CMK (cell line): Measurements from ENCODE around the gene MEDAG.

Experiments
- DNase-seq: peaks from one replicate; pipeline ENCODE4 v3.0.0-alpha.2; 2010; ENCODE audit warnings: low read depth

Gene MEDAG

DNA sequence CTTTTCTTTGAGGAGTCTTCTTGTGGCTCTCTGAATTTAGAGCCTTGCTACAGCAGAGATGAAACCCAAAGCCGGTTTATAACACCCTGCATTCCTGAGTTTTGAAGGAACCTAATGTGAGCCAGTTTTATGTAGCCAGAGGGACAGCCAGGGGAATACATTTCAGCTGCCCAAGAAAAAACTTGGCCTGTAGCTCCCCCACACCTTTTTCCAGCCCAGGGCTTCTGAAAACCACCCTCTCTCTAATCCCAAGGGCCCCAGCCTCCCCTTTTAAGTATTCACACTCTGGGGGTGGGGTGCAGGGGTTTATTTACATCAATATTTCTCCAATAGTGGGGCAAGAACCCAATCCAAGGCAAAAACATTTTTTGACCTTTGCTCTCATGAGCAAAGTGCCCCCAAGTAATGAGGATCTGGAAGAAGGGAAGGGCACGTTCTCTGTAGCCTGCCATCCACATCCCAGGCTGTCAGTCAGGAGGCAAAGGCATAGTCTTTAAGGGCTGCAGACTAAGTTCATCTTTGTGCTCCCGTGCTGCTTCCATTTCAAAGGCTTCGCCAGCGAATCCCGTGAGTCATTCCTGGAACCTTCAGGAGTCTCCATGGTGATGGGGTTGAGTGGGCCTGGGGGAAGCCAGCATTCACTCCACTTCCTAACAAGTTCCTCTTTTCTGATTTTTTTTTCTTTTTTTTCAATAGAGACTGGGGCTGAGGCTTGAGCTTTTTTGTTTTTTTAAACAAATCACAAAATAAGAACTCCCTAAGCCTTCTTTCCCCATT lies 33.2 kb upstream of the MEDAG start:
- no peak for DNase-seq

DNA sequence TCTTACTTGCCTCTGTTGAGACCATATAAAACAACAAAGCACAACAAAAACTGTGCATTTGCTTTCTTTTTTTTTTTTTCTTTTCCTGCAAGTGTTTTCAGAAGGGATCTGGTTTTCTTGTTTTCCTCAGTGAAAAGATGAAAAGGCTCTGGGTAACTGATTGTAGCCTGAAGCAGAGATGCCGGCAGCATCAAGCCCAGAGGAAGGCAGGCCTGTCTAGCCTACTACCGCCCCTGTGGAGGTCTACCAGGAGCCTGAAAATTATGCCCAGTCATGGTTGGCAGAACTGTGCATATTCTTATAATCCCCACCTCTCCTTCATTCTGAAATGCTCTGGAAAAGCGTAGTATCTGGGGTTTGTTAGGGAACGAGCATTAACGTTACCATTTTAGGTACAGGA lies 32.6 kb upstream of the MEDAG start:
- no peak for DNase-seq

DNA sequence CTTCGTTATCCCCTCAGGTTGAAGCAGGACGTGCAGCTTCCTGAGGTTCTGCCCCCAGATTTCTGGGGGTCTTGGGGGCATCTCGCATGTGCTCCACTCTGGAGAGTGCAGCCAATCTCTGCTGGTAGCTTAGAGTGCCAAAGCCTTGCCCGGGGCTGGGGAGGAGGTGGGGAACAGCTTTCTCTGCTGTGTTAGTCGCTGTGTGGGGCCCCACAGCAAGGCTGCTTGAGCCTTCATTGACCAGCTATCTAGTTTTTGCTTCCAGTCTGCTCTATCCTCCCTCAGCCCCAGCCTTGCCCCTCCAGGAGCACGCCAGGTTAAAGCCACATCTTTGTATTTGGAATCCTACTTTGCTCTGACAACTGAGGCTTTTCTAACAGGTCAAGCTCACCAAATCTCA lies 32.0 kb upstream of the MEDAG start:
- no peak for DNase-seq

DNA sequence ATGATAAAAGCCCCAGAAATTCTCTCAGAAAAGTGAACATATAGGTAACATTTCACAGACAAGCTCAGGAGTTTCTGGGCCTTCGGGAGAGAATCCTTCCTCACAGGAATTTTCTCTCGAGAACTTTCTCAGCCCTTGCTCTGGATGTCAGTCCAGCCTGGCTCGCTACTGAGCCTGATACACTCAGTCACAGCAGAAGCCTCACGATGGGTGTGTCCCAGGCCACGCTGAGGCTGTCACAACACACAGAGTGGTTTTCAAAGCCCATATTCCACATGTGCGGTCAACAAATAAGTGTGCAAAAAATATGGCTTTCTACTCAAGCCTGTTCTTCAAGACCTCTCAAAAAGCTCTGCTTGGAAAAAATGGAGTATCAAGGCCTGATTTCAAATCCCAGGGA lies 31.5 kb upstream of the MEDAG start:
- no peak for DNase-seq

DNA sequence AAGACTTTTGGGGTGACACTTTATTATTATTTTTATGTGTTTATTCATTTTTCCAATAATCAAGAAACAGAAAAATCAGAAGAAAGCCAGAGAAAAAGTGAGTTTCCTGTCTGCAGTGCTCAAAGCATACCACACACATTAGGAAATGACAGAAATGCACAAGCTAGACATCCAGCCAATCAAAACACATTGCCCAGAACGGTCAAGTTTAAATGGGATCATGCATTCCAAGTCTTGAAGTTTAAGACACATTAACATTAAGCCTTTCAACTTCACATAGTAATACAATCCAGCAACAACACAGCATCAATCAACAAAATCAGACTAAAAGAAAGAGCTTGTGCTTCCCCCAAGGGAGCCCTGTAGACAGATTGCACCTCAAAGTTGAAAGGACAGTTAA lies 28.7 kb upstream of the MEDAG start:
- no peak for DNase-seq

DNA sequence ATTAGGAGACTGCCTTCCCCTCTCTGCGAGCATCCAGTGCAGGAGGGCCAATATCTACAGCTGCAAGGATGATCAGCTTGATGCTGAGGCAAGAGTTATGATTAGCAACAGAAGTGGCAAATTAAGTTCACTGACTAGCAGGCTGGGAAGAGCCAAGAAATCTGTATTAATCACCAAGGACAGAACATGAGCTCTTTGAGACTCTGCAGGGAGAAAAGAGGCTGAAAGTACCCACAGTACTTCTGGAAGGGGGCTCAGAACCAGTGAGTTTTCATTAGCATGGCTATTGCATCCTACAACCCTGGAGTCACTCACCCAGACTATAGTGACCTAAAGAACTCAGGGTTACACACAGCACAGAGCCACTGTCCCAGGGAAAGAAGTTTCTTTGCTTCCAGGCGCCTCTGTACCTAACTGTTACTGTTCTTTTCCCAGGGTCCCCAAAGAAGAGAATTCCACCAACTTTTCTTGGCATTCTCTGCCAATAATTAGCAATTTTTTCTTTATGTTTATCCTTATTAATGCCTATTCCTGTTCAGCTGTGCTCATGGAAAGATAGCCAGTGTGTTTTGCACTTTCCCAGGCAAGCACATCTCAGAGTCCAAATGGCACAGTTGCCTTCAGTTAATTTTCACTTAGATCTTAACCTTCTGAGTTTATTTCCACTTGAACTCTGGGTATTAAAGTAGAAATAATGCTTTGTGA lies 25.8 kb upstream of the MEDAG start:
- DNase-seq, result no peak

DNA sequence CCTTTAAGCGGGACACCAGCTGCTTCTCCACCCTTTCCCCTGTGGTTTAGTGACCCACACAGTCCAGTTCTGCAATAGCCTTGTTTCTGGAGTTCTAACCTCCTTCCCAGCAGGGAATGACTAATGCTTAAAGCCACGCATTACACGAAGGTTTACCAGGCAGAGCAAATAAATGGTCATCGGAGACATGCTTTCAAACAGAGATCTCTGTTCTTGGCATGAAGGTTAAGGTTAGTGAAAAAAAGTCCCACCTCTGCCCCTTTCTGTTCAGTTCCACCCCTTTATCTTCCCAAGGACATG lies 25.3 kb upstream of the MEDAG start:
- DNase-seq, result no peak

DNA sequence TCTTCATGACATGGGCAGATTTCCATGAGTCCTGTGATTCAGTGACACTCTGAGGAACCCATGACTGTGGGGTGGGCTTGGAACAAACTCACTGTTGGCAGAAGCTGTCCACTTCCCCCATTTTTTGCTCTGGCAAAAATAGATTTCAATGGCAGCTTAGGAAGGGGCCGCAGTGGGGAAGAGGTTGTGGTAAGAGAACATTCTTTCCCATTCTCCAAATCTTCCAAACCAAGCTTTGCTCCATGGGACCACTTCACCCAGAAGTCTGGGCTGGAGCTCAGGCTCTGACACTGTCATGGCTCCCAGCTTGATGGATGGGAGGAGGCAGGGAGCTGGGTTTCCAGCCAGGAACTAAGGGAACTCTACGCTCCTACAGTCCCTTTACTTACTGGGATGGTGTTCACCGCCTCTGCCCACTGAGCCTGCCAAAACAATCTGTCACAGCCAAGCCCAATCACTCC lies 24.9 kb upstream of the MEDAG start:
- no peak for DNase-seq

DNA sequence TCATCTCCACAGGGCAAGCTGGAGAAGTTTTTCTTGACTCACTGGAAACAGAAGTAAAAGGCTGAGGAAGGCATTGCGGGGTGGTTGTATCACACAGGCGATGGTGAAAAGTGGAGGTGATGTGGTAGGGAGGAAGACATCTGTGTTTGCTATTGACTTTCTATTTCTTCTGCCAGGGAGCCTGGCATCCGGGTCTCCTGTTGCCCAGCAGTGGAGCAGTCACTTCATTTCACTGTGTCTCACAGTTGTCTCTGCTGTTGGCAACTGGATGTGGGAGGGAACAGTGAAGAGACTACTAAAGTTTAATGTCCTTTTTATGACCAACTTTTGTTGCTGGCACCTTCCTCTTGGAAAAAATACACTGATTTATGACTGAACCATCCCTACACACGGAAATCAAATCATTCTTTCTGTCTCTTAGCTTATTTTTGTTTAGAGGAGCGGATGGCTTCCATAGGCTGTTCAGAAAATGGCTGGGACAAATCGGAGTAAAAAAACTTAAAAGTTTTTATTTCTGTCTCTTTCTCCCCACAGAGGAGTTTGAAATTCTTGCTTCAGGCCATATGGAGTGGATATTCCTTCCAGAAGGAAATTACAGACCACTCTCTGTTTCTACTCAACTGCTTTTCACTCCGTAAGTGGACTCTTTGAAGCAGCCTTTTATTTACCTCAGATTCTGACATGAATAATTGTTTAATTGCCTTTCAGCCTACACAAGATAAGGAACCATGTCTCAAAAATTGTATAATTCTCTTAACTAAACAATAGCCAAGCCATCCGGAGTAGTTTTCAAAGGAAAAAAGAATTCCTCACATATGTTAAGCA lies 23.8 kb upstream of the MEDAG start:
- no peak for DNase-seq

DNA sequence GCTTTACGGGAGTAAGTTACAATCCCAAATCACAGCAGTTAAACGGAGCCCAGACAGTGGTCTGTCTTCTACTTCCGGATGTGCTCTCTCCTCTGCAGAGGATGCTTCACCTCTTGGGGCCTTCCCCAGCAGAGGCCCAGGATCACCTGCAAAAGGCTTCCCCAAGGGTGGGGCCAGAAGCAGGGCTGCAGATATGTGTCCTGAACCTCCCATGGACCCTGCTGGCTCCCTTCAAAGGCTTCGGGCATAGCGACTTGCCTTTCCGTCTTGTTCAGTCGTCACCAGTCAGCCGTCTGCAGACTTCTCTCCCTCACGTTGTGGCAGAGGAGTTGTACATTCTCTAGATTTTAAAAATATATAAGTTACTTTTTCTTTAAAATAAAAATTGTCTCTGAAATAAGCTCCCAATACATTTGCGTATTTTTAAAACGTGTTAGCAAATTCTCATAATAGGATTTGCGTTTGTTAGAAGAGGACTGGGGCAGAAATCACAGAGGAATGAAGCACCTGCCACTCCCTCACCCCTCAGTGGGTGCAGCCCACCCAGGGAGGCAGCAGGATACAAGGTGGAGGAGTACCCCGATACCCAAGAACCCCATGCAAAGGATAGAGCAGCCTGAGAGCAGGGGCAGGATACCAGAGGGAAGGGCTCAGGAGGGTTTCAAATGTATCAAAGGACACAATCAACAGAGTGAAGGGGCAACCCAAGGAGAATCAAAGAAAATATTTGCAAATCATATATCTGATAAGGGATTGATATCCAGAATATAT lies 22.9 kb upstream of the MEDAG start:
- no peak for DNase-seq

DNA sequence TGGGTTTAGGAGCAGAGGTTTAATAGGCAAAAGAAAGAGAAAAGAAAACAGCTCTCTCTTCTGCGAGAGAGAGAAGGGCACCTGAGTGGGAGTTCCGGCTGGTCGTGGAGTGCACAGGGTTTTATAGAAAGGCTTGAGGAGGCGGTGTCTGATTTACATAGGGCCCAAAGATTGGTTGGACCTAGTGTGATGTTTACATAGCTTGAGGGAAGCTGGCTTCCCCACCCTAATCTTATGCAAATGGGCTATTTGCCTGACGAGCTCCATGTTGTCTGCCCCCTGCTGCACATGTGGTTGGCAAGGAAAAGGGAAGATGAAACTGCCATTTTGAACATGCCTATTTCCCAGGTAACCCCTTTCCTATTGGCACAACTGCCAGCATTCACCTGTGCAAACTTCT lies 21.5 kb upstream of the MEDAG start:
- no peak for DNase-seq

DNA sequence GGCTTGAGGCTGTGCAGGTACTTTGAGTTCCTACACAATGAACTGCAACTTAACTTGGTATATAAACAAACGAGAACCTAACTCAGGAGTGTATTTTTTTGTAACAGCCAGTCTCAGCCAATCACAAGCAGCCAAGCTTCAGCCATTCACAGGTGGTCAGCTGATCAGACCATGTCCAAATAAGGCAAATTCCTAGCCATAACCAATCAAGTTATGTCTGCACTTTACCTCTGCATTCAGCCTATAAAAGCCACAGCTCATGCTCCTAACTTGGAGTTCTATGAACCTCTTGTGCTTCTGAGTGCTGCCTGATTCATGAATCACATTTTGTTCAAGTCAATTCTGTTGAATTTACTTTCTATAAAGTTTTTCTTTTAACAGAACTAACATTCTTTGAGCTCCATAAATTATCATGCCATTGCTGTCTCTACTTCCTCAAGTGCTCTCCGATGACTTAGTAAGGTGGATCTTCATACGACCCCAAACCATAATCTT lies 16.8 kb upstream of the MEDAG start:
- no peak for DNase-seq

DNA sequence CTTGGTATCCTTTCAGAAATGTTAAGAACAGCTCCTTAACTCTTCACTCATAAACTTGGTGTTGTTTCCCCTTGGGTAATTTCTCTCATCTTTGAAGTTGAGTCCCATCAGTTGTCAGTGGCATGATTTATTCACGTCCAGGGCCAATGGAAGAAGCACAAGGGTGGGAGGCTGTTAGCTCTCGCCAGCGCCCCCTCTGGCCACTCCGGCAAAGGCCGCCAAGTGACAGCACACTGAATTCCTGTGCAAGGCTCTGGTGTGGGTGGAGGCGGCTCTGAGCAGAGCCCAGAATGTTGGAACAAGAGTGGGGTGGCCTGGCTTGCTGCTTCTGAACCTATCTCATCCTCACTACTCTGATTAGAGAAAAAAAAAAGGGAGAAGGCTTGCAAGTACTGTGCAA lies 13.1 kb upstream of the MEDAG start:
- DNase-seq, result no peak

DNA sequence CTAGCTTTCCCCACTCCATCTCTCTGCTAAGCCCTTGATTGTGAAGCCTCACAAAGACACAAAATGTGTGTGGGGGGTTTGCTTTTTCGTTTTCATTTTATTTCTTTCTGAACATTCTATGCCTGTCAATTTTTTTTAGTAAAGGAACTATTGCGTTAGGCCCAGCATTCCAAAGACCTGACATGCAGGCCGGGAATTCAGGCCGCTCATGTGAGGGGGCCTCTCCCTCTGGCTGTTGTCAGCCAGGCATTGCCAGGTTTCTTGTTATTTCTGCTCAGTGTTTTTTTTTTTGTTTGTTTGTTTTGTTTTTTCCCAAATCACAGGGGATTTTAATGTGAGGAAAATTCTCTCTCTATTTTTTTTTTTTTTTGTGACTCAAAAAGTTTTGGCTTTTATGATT lies 10.3 kb upstream of the MEDAG start:
- DNase-seq, result no peak

DNA sequence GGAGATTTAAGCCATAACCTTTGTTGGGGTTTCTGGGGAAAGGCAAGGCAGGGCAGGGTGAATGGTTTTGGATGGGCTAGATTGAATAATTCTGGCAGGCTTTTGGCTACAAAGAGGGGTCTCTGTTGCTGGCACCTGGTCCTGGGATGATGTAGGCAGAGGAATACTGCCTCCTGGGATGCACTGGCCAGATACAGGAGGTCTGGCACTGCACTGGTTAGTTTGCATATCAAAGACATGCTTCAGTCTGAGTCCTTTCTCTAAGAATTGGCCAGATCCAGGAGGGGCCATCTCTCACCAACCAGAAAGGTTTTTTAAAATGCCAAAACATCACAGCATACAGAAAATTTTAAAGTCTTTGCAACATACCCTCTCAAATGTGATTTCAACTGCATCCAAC lies 8.0 kb upstream of the MEDAG start:
- DNase-seq, result no peak

DNA sequence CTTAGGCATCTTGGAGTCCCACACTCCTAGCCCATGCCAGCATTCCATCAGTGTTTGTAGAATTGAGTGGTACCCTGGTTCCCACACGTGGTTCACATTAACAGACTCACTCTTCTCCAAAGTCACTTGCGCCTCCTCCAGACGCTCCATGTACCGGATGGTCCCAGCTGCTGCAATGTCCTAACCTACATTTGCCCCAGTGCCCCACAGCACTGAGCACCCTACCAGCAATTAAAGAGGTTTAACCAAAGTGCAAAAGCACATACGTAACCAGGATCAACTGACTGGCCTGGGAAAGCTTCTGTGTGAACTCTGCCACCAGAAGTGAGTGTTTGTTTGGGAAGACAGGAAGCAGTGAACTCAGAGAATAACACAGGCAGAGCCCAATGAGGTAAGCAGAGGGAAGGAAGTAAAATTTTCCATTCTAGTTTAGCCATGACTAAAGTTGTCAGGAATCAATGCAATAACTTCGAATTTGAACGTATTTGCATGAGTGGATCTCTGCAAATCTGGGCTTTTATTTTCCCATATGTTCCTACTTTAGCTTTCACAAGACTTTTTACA lies 7.3 kb upstream of the MEDAG start:
- DNase-seq, result no peak

DNA sequence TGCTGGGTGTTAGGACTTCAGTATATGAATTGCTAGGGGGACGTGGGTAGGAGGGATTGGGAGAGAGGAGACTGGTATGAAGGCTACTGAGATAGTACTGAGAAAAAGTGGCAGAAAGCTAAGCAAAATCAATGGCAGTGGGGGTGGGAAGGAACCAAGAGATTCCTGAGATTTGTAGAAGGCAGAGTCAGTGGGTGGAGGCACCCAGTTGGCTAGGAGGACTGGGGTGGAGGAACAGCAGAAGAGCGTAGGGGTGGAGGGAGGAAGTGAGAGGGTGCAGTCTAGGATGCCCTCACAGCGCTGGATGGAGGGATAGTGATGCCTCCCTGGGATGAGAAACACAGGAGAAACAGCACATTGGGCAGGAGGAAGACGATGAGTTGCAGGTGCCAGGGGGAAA lies 5.6 kb upstream of the MEDAG start:
- no peak for DNase-seq

DNA sequence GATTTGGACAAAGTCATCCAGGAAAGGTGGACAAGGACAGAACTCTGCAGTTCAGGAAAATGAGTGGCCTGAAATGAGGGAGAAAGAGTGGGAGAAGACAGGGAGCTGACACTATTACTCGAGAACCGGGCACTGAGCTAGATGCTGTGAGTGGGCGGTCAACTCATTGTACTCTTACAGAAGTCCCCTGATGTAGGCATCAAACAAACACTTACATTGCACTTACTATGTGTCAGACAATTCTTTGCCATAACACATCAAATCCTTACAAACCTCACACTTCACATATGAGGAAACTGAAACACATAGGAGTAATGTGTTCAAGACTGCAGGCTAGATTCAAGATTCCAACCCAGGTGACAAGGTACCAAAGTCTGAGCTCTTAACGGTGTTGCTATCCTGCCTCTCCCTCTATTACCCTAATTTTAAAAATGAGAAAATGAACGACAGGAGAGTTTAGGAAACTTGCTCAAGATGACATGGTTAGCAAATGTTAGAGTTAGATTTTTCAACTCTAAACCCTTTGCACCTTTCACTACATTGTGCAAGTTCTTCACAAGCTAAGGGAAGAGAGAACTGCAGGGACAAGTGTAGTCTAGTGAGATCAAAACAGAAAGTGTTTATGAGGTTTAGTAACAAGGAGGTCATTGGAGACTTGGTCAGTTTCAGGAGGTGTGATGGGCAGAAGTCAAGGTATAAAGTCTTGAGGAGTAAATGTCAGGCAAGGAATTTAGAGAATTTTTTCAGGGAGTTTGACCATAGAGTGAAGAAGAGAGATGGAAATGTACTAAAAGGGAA lies 4.9 kb upstream of the MEDAG start:
- no peak for DNase-seq

DNA sequence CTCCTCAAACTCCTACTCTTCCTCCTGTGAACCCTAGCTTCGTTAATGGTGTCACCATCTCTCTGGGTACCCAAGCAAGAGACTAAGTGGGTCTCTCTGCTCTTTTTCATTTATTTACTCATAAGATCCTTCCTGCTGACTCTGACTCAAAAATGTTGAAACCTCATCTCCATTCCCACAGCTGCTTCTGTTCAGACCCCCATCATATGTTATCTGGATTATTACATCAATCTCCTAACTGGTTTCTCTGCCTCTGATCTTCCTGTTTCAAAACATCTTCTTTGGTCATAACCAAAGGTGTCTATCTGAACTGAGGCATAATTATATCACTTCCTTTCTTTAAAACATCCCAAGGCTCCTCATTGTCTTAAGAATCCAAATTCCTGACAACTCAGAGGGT lies 2.0 kb upstream of the MEDAG start:
- DNase-seq, result no peak

DNA sequence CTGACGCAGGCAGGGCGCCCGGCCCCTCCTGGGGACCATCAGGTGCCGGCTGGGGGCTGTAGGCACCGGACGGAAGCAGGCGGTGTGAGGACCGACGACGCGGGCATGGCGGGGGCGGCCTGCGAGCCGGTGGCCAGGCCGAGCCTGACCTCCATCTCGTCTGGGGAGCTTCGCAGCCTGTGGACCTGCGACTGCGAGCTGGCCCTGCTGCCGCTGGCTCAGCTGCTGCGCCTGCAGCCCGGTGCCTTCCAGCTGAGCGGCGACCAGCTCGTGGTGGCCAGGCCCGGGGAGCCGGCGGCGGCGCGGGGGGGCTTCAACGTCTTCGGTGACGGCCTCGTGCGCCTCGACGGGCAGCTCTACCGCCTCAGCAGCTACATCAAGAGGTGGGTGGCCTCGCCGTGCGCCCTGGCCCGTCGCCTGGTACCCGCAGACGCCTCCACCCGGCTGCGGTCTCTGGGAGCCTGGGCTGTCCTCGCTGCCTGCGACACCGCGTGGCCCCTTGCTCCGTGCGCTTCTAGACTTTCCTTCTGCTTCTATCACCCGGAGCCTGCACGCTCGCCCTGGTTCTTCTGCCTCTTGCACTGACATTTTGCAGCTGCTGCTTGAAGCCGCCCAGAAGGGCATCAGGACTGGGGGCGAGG lies 460 bp downstream of the MEDAG start:
- DNase-seq, result no peak
